Thymus (tissue), 11 donors: Measurements from ENCODE around the gene KCNK4. TPM values are rescaled to one million over a fixed set of nuclear protein-coding genes. Genes with fewer than 3 reads are reported as not detected.

ENCODE experiments used
- DNase-seq, 9 donors: peaks; one replicate each; pipeline ENCODE4 v3.0.0-alpha.2; 2013; ENCODE audit warnings: low spot score in 9 of 9, low read depth in 6 of 9, missing footprints in 1 of 9
- H3K27ac ChIP-seq, 2 donors: one replicate each; pipeline ENCODE4 v1.5.1; 2013; ENCODE audit warnings: control low read depth in 1 of 2, low read depth in 1 of 2, low read length in 1 of 2, mild to moderate bottlenecking in 1 of 2, moderate library complexity in 1 of 2
- H3K27me3 ChIP-seq, 2 donors: one replicate each; pipeline ENCODE4 v1.5.1; 2013; ENCODE audit warnings: low read length in 1 of 2; ENCODE audit not compliant: control insufficient read depth in 2 of 2, insufficient read depth in 1 of 2
- H3K36me3 ChIP-seq, 2 donors: one replicate each; pipeline ENCODE4 v1.5.1; 2013; ENCODE audit warnings: low read length in 1 of 2, mild to moderate bottlenecking in 1 of 2, moderate library complexity in 1 of 2; ENCODE audit not compliant: control insufficient read depth in 2 of 2, insufficient read depth in 2 of 2
- H3K4me1 ChIP-seq, 2 donors: one replicate each; pipeline ENCODE4 v1.5.1; 2013; ENCODE audit warnings: low read length in 2 of 2; ENCODE audit not compliant: control insufficient read depth in 2 of 2, insufficient read depth in 2 of 2
- H3K4me3 ChIP-seq, 2 donors: one replicate each; pipeline ENCODE4 v1.5.1; 2013; ENCODE audit warnings: low read length in 2 of 2, control low read depth in 1 of 2, mild to moderate bottlenecking in 1 of 2
- H3K9me3 ChIP-seq, 2 donors: one replicate each; pipeline ENCODE4 v1.5.1; 2013; ENCODE audit warnings: low read length in 1 of 2, mild to moderate bottlenecking in 1 of 2; ENCODE audit not compliant: control insufficient read depth in 2 of 2, insufficient read depth in 1 of 2
- WGBS: extraction: QIAGEN DNeasy Blood & Tissue Kit; methylation state at CpG from one replicate; pipeline ENCODE4 v1.1.7; 2013; 5-methylcytosine and 5-hydroxymethylcytosine counted together
- polyA plus RNA-seq: library from polyadenylated mRNA; stranded (reverse); fragments of 200-250 nt; gene quantifications from one replicate; pipeline ENCODE4 v1.2.3, GENCODE V29; 2013
- total RNA-seq: library from RNA; stranded (reverse); fragments of 120-200 nt; gene quantifications from one replicate; pipeline ENCODE4 v1.2.4, GENCODE V29; 2013
- donor health status: healthy.

Gene KCNK4
- total and polyA plus RNA-seq, 2 donors, result not detected

- 98% methylated on average over 2 of the region's 2 CpGs for WGBS
- no peaks in the 10 kb centered on the region for H3K27me3 ChIP-seq
- no peak overlapping the region for H3K27ac ChIP-seq
- DNase-seq, result no peak
- H3K4me1 ChIP-seq, result peaks cover 0 to 8% of the 10 kb centered on the region in 2 donors
- peaks cover 22 to 28% of the 10 kb centered on the region in 2 donors for H3K36me3 ChIP-seq
- no peak overlapping the region for H3K4me3 ChIP-seq
- H3K9me3 ChIP-seq, result no peaks in the 10 kb centered on the region
Measured at GRCh38 chr11:64275841-64276240, 15.3 kb upstream of the KCNK4 start.

DNA sequence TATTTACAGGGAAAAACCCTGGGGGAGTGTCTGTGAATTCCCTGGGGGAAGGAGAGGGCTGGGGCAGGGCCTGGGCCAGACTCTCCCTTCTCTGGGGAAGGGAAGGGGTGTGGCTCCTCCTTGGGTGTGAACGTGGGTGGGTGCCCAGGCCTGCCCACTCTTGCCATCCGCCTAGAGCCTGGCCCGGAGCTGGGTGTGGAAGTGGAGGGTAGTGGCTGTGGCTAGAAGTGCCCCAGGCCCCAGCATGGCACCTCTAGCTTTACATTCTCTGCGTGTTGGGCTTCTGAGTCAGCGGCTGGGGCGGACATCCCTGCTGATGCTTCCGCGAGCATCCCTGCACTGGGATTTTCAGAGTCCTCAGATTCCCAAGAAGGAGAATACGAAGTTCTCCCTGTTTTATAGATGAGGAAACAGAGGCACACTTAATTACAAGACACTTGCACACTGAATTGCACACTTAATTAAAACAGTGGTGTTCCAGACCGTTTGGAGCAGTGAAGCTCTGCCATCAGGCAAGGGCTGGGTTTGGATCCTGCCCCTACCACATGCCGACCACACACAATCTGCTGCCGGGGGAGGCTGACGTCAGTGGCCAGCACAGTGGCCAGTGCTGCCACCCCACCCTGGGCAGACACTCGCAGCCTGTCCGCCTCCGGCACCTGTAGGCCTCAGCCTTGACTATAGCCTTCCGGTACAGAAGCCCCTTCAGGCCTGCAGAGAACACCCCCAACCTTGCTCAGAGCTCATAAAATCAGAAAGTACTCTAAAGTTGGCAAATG, 14.3 kb upstream of the KCNK4 start:
- peaks cover 30 to 34% of the 10 kb centered on the region in 2 donors for H3K36me3 ChIP-seq
- H3K27ac ChIP-seq, result no peak overlapping the region
- no peak for DNase-seq
- no peak overlapping the region for H3K4me3 ChIP-seq
- H3K9me3 ChIP-seq, result no peaks in the 10 kb centered on the region
- H3K4me1 ChIP-seq, result peaks cover 0 to 4% of the 10 kb centered on the region in 2 donors
- WGBS, result 96% methylated on average over 17 of the region's 17 CpGs
- no peaks in the 10 kb centered on the region for H3K27me3 ChIP-seq

DNA sequence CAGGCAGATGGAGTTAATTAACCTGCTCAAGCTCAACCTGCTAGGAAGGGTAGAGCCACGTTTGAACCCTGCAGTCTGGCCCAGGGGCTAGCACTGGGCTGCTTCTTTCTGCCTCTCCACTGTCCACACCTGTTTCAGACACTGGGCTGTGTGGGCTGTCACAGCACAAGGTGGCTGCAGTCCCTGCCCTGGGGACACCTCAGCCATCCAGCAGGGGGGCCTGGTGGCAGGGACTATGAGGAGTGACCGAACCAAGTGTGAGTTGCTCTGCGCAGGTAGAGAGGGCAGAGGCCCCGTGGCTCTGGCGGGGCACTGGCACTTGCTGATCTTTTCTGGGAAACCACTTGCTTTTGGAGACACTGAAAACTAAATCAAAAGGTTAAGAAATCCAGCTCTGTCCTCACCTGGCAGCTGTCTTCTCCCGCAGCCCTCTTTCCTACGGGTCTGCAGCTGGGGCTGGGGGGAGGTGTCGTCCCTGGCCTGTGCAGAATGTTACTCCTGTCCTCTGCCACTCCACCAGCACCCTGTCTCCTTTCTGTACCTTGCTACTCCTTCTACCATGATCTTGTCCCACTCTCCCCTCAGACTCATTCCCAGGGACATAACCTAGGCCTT, 12.4 kb upstream of the KCNK4 start:
- Histone ChIP-seq H3K27ac (no peak overlapping the region), H3K36me3 (peaks cover 40 to 44% of the 10 kb centered on the region in 2 donors), H3K27me3 (no peaks in the 10 kb centered on the region), H3K4me3 (no peak overlapping the region), H3K4me1 (peaks cover 2 to 6% of the 10 kb centered on the region in 2 donors), H3K9me3 (peaks cover 0 to 1% of the 10 kb centered on the region in 2 donors)
- DNase-seq, result no peak
- 95% methylated on average over 8 of the region's 8 CpGs for WGBS

GRCh38 chr11:64281957-64282770, 8.9 kb upstream of the KCNK4 start:
- no peaks in the 10 kb centered on the region for H3K27me3 ChIP-seq
- peaks cover 27 to 34% of the 10 kb centered on the region in 2 donors for H3K36me3 ChIP-seq
- no peak overlapping the region for H3K27ac ChIP-seq
- 98% methylated on average over 22 of the region's 22 CpGs for WGBS
- no peak overlapping the region for H3K4me3 ChIP-seq
- DNase-seq, result no peak
- peaks cover 14 to 24% of the 10 kb centered on the region in 2 donors for H3K4me1 ChIP-seq
- peaks cover 0 to 7% of the 10 kb centered on the region in 2 donors for H3K9me3 ChIP-seq

DNA sequence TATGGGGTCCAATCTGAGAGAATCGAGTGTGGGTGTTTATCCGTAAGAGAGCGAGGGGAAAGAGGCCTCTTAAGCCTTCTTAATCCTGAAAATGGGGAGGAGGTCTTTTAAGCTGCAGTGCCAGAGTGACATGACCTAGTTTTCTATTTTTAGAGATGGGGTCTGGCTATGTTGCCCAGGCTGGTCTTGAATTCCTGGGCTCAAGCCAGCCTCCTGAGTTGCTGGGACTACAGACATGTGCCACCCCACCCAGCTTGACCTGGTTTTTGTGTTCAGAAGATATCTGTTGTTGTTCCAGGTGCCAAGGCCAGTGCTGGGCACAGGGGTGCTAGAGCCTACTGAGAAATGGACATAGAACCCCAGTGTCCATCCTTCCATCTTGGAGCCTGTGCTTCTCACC, 8.0 kb upstream of the KCNK4 start:
- Histone ChIP-seq H3K27ac (no peak overlapping the region), H3K36me3 (peaks cover 25 to 29% of the 10 kb centered on the region in 2 donors), H3K9me3 (peaks cover 0 to 7% of the 10 kb centered on the region in 2 donors), H3K4me3 (no peak overlapping the region), H3K4me1 (peaks cover 14 to 24% of the 10 kb centered on the region in 2 donors), H3K27me3 (no peaks in the 10 kb centered on the region)
- 98% methylated on average over 3 of the region's 3 CpGs for WGBS
- no peak for DNase-seq

DNA sequence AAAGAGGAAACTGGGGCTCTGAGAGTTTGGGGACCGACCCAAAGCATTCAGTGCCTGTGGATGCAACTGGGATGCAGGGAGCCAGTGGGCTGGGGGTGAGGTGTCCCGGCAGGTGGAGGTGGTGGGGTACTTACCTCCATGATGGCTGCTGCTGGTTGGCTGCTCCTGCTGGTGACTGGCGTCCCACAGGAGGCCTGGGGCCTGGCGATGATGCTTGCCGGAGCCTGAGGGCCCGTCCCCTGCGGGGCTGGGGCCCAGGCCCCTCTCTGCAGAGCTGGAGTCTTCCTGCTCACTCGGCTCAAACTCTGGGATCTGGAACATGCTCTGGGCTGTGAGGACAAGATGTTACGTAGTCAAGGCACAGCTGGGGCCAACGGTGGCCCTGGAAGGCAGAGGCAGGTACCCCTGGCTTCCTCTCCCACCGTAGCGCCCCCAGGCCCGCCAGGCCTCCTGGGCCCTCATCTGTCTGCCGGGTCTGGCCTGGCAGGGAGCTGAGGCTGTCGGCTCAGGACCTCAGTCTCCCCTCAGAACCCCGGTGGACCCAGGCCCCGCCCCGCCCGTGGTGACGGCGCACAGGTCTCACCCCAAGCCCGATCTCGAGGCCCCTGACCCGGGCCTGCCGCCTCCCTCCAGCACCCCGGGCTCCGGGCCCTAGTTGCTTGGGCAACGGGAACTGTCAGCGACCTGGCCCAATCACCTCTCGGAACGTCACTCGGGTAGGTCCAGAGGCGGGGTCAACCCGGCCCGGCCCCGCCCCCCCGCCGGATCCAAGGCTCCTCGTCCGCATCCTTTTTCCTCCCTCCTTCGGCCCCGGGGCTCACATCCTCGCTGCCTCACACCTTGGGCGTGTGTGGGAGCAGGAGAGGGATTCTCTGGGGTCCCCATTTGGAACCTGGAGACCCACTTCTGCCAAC, 6.8 kb upstream of the KCNK4 start, which contains the start of gene BAD:
BAD (minus strand) TSS at position 618 of the 914 bp plus-strand sequence; CDS start at position 321, 297 bp downstream.
- Histone ChIP-seq H3K4me3 (peak within 1 kb of the TSS; percentile 69 to 73), H3K9me3 (peaks cover 0 to 7% of the 10 kb centered on the region in 2 donors), H3K36me3 (peaks cover 16 to 21% of the 10 kb centered on the region in 2 donors), H3K4me1 (peaks cover 14 to 24% of the 10 kb centered on the region in 2 donors), H3K27me3 (peaks cover 0 to 5% of the 10 kb centered on the region in 2 donors), H3K27ac (peak within 1 kb of the TSS; percentile 81 to 96)
- WGBS, result 6% methylated on average over 44 of the region's 44 CpGs
- DNase-seq, result peak; percentile 78 to 95 (median 87)

DNA sequence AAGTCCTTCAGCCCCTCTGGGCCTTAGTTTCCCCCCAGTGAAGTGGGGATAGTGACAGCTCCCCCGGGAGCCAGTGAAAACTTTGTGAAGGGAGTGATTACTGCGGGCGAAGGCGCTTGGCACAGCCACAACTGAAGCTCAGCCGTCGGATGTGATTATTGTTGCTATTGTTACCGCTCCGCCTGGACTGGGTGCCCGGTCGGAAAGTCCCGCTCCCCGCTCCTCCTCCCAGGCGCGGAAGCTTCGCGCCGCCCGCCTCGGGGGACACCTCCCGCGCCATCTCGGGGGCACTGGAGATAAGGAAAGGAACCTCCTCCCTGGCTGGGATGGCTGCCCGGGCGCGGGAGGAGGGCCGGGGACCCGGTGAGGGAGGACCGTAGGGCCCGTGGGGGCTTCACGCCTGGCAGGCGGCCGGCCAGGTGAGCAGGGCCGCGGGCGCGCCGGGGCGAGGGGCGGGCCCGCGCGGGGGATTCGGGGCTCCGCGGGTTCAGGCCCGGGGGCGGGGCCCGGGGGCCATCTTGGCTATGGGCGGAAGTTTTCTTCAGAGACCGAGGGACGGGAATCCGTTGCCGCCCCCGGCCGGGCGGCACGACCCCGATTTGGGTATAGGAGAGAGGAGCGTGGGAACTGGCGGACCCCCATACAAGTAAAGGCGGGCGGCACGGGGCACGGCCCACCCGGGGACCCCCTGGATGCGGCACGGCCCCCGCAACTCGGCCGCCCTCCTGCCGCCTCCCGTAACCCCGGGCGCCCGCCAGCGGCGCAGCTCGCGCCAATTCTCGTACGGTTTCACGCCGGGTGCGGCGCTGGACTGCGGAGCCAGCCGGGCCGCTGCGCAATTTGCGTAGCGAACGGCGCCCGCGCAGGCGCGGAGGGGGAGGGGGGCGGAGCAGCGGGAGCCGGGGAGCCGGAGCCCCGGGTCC, 5.9 kb upstream of the KCNK4 start, which contains the start of gene GPR137:
GPR137 (plus strand) TSS at position 887 of the 923 bp plus-strand sequence. CDS start 677 bp downstream, outside the sequence.
- peak within 1 kb of the TSS; percentile 81 to 96 for H3K27ac ChIP-seq
- DNase-seq, result peak; percentile 67 to 96 (median 89)
- whole genome bisulfite sequencing, result under 1% methylated on average over 102 of the region's 102 CpGs
- peaks cover 16 to 21% of the 10 kb centered on the region in 2 donors for H3K36me3 ChIP-seq
- peaks cover 14 to 24% of the 10 kb centered on the region in 2 donors for H3K4me1 ChIP-seq
- peaks cover 5 to 15% of the 10 kb centered on the region in 2 donors for H3K27me3 ChIP-seq
- H3K4me3 ChIP-seq, result peak within 1 kb of the TSS; percentile 69 to 73
- peaks cover 0 to 7% of the 10 kb centered on the region in 2 donors for H3K9me3 ChIP-seq
